Thoracic aorta (tissue), 2 donors: ENCODE measurements around the gene PBX3. TPM values are rescaled to one million over a fixed set of nuclear protein-coding genes. Genes with fewer than 3 reads are reported as not detected.

ENCODE experiments used
- ATAC-seq: fragments of 150-250 bp; one replicate; pipeline ENCODE4 v1.8.0; 2017; ENCODE audit warnings: low read depth; ENCODE audit not compliant: insufficient number of reproducible peaks, low FRiP score
- DNase-seq: peaks from one replicate; pipeline ENCODE4 v3.0.0-alpha.2; 2020; ENCODE audit warnings: low spot score
- H3K27ac ChIP-seq, 2 donors: fragments of 200-600 bp; sonication (generic); 1 replicate in 1 of 2; 2 replicates in 1 of 2; pipeline ENCODE4 v1.5.1; 2016; ENCODE audit warnings: mild to moderate bottlenecking in 2 of 2, moderate library complexity in 2 of 2
- H3K27me3 ChIP-seq: fragments of 200-600 bp; sonication (generic); replicated peaks from 2 replicates; pipeline ENCODE4 v1.6.0; 2016; ENCODE audit warnings: mild to moderate bottlenecking; ENCODE audit not compliant: insufficient read depth
- H3K36me3 ChIP-seq: fragments of 200-600 bp; sonication (generic); one replicate; pipeline ENCODE4 v1.5.1; 2016
- H3K4me1 ChIP-seq, 2 donors: fragments of 200-600 bp; sonication (generic); 1 replicate in 1 of 2; 2 replicates in 1 of 2; pipeline versions ENCODE4 v1.5.1 to v1.6.0; 2016; ENCODE audit warnings: low read depth in 2 of 2, mild to moderate bottlenecking in 1 of 2; ENCODE audit not compliant: control insufficient read depth in 1 of 2
- H3K4me3 ChIP-seq: fragments of 200-600 bp; sonication (generic); 2 replicates; pipeline ENCODE4 v1.5.1; 2016; ENCODE audit warnings: mild to moderate bottlenecking
- H3K9me3 ChIP-seq: fragments of 200-600 bp; sonication (generic); 2 replicates; pipeline ENCODE4 v1.5.1; 2016
- total RNA-seq, 2 donors: library from RNA; depleted of rRNA; stranded (reverse); fragments of >200 nt; gene quantifications; one replicate each; pipeline versions ENCODE4 v1.1.0 to v1.2.3, GENCODE V29; 2016
- TF ChIP-seq, protein P1 (sequence below): fragments of 200-600 bp; sonication (generic); IDR thresholded peaks from one replicate; pipeline ENCODE4 v1.5.1; 2019; ENCODE audit warnings: antibody characterized with exemption

Gene PBX3
- total RNA-seq, 2 donors from 2014 or later = 23.9 to 34.8 TPM

DNA sequence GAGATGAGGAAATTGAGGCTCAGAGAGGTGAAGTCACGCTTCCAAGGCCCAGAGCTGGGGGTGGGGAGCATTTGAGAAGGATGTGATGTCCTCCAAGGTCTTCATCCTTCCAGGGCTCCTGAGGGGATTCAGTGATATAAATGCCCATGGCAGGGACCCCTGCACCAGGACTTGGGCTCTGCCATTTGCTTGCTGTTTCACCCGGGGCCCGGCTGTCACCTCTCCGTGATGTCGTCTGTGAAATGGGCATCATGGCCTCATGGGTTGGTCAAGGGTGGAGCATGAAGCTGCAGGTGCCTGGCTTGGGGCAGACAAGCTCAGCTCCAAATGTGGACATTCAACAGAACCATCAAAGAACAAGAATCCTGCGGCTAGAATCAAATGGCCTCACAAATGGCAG, 253.1 kb downstream of the PBX3 start:
- no peak for DNase-seq

DNA sequence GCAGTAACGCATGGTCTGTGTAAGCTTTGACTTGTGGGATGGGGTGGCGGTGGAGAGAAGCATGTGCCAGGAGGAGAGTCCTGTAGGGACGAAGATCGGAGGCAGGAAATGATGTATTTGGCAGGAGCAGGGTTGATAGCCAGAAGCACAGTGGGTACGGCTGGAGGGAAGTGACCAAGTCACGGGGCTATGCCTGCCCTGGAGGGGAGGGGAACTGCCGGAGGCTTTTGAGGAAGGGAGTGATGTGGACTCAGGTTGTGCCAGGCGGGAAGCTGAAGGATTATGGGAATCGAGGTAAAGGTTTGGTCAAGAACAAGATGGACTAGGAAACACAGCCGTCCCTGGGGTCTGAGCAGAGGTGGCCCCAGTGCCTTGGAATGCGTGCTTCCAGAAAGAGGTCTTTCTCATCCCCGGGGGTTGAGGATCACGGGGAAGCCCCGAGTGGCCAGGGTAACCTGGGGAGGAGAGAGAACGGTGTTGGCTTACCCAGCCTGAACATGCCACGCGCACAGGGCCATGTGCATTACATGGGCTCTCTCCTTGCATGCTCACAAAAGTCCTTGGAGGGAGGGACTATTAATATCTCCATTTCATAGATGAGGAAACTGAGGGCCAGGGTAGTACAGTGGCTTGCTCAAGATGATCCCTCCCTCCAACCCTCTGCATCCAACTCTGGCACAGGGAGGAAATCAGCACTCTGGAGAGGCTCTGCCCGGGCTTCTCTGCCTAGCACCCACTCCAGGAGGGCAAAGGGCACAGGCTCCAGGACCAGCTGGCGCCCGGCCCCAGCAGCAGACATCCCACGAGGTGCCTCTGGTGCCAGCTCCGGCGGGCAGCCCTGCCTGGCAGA, 253.8 kb downstream of the PBX3 start:
- H3K4me1 ChIP-seq = no peaks in the 10 kb centered on the region

More for the DNA sequence above, 253.1 kb downstream of the PBX3 start:
- no peak for ATAC-seq
- Histone ChIP-seq H3K36me3 (no peaks in the 10 kb centered on the region), H3K27me3 (no peaks in the 10 kb centered on the region), H3K27ac (no peak overlapping the region), H3K4me1 (no peaks in the 10 kb centered on the region), H3K9me3 (no peaks in the 10 kb centered on the region), H3K4me3 (no peak overlapping the region)
- TF ChIP-seq, protein P1, sequence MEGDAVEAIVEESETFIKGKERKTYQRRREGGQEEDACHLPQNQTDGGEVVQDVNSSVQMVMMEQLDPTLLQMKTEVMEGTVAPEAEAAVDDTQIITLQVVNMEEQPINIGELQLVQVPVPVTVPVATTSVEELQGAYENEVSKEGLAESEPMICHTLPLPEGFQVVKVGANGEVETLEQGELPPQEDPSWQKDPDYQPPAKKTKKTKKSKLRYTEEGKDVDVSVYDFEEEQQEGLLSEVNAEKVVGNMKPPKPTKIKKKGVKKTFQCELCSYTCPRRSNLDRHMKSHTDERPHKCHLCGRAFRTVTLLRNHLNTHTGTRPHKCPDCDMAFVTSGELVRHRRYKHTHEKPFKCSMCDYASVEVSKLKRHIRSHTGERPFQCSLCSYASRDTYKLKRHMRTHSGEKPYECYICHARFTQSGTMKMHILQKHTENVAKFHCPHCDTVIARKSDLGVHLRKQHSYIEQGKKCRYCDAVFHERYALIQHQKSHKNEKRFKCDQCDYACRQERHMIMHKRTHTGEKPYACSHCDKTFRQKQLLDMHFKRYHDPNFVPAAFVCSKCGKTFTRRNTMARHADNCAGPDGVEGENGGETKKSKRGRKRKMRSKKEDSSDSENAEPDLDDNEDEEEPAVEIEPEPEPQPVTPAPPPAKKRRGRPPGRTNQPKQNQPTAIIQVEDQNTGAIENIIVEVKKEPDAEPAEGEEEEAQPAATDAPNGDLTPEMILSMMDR = no peak

DNA sequence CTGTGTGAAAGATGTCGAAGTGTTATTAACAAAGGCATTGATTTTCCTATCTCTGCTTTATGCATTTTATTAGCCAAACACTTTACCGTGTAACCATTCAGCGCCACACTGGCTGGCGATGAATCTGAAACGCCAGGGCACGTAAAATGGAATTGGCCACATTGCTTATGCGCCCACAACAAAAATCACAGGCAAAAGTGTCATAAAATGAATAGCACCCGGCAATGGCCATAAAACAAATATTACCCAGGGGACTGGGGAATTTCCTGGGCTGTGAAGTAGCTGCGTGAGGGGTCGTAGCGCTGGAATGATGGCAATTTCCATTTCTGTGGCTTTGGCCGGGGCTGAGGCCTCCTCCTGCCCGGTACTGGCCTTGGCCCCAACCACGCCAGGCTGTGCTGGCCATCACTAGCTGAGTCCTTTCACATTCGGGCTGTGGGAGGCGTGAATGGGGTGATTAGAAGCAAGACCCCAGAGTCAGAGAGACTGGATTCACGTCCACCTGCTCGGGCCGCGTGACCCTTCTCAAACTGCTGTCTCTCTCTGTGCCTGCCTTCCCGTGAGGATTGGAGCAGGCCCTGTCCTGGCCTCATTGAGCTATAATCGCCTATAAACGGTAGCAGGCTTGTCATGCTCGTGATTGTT, 254.5 kb downstream of the PBX3 start:
- no peaks in the 10 kb centered on the region for H3K4me1 ChIP-seq
- H3K9me3 ChIP-seq = no peaks in the 10 kb centered on the region
- TF ChIP-seq, protein P1 = no peak
- ATAC-seq = no peak
- no peak for DNase-seq
- no peak overlapping the region for H3K4me3 ChIP-seq
- H3K36me3 ChIP-seq = no peaks in the 10 kb centered on the region
- no peaks in the 10 kb centered on the region for H3K27me3 ChIP-seq
- H3K27ac ChIP-seq = no peak overlapping the region

More for the DNA sequence above, 253.8 kb downstream of the PBX3 start:
- TF ChIP-seq, protein P1 = no peak
- Histone ChIP-seq H3K36me3 (no peaks in the 10 kb centered on the region), H3K4me3 (no peak overlapping the region), H3K27ac (no peak overlapping the region), H3K27me3 (no peaks in the 10 kb centered on the region), H3K9me3 (no peaks in the 10 kb centered on the region)
- ATAC-seq (no peak), DNase-seq (no peak)

DNA sequence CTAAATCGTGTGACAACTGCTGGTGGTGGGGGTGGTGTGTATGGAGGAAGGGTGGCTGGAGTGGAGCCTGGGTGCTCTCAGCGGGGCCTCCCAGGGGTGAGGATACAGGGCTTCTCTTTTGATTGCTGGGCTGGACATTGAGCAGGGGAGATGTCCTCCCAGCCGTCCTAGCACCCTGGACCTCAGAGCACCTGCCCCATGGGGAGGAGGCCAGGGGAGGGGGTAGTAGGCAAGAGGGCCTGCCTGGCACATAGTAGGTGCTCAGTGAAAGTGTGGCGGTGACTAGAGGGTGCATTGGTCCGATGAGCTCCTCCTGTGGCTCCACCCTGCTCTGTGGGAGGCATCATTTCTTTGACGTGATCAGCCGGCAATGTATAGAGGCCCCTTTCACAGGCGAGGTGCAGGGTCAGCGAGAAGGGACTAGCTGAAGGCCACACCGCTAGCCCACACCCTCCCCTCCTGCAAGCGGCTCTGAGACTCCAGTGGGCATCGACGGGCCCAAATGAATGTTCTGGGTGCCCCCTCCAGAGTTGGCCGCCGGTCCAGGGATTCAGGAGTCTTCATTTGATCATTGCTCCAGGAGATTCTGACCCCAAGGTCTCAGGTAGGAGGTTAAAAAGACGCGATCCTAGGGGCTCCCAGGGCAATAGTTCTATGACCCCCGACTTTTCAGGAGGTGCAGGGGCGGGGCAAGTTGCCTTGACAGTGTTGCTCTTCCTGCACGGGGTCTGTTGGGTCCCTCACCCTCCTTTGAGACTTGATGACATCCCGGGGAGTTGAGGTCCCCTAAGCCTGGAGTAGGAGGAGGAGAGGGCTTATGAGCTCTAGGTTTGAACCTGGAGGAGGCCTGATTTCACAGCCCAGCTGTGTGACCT, 255.5 kb downstream of the PBX3 start:
- no peaks in the 10 kb centered on the region for H3K4me1 ChIP-seq
- no peak overlapping the region for H3K4me3 ChIP-seq
- DNase-seq (no peak), ATAC-seq (no peak)
- no peaks in the 10 kb centered on the region for H3K9me3 ChIP-seq
- no peak overlapping the region for H3K27ac ChIP-seq
- H3K36me3 ChIP-seq = no peaks in the 10 kb centered on the region
- no peaks in the 10 kb centered on the region for H3K27me3 ChIP-seq
- TF ChIP-seq, protein P1 = no peak

DNA sequence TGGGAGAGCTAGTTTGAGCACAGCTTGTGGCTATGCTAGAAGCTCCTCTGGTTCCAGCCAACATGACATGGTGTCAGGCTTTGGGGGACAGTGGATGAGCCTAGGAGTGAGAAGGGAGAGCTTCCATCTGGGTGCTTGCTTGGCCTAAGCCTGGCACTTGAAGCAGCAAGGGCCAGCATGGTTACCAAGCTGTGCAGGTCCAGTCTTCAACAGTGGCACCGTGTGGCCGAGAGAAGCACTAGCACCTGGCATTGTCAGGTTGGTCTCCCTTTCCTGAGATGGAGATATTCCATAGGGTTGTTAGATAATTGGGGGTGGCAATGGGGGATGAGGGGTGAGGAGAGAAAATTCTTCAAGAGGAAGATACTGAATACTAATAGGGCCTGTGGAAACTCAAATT, 261.9 kb downstream of the PBX3 start:
- TF ChIP-seq, protein P1 = no peak
- H3K27me3 ChIP-seq = no peaks in the 10 kb centered on the region
- no peaks in the 10 kb centered on the region for H3K4me1 ChIP-seq
- H3K9me3 ChIP-seq = peaks cover 12% of the 10 kb centered on the region
- H3K36me3 ChIP-seq = no peaks in the 10 kb centered on the region
- no peak overlapping the region for H3K27ac ChIP-seq
- no peak overlapping the region for H3K4me3 ChIP-seq
- ATAC-seq (no peak), DNase-seq (no peak)
